Colon (tissue), 2 donors: ENCODE results near the gene SOCS3.

Experiments
- FAIRE-seq: peaks from 2 replicates; lab custom pipeline; 2012; peaks lifted over from hg19 to GRCh38; lab: Jason Lieb, UNC
- donor health status: control.
- donor health status: control.

SOCS3 gene

GRCh38 chr17:78307887-78308638, 51.8 kb downstream of the SOCS3 start:
- FAIRE-seq: no peak

GRCh38 chr17:78306913-78307312, 53.0 kb downstream of the SOCS3 start:
- FAIRE-seq: no peak
